VCaP (cell line): Measurements from ENCODE around the gene FAM53B.

Experiments
- H3K27ac ChIP-seq: fragments of 450-650 bp; 2 replicates; pipeline ENCODE4 v1.5.1; 2017
- TF ChIP-seq, protein P1 (sequence below): fragments of 450-650 bp; conservative IDR thresholded peaks from 2 replicates; pipeline ENCODE4 v1.5.1; 2017; ENCODE audit warnings: mild to moderate bottlenecking, moderate library complexity

The FAM53B gene

DNA sequence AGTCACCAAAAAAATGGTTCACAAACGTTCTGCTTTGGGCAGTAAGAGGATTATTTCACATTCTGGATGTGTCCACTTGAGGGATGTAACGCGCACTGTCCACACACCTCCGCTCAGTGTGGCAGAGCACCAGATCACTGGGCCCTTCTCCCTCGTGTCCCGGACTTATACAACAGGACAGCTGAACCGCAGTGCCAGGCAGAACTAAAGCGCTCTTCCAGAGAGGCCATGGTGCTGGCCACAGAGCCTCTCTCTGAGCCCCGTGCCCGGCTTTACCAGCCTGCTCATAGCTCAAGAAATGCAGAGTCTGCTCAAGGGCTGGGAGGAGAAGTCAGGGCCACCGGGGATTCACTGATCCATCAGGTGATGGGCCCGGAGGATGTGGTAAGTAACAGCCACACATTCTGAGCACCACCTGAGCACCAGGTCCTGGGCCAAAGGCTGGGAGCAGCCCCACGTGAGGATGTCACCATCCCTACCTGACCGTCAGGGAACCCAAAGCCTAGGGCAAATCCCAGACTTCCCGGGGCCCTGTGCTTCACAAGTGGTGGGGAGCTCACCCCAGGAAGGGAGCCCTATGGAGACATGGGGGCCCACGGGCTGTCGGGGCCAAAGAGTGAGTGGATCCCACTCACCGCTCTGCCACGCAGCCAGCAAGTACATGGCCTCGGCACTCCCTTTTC, 74.9 kb downstream of the FAM53B start:
- no peak overlapping the region for H3K27ac ChIP-seq

DNA sequence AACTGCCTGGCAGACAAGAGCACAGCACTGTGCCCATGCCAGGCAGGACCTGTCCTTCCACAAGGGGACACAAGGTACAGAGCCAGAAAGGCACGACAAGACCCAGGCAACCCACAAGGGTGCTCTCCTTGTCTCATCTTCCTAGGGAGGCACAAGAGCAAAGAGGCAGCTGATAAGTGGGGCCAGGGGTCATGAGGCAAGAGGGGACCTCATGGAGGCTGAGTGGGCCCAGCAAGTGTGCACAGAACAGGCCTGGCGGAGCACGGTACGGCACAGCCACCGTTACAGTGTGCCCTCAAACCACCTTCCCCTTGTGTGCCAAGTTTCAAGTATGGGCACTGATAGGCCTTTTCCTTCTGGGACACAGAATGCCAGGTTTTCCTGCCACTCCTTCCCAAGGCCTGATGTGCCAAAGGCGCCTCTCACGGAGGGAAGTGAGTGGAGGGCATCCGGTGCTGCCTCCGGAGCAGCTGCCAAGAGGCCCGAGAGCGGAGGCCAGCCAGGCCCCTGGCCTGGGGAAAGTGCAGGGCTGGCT, 75.6 kb downstream of the FAM53B start:
- TF ChIP-seq, protein P1, sequence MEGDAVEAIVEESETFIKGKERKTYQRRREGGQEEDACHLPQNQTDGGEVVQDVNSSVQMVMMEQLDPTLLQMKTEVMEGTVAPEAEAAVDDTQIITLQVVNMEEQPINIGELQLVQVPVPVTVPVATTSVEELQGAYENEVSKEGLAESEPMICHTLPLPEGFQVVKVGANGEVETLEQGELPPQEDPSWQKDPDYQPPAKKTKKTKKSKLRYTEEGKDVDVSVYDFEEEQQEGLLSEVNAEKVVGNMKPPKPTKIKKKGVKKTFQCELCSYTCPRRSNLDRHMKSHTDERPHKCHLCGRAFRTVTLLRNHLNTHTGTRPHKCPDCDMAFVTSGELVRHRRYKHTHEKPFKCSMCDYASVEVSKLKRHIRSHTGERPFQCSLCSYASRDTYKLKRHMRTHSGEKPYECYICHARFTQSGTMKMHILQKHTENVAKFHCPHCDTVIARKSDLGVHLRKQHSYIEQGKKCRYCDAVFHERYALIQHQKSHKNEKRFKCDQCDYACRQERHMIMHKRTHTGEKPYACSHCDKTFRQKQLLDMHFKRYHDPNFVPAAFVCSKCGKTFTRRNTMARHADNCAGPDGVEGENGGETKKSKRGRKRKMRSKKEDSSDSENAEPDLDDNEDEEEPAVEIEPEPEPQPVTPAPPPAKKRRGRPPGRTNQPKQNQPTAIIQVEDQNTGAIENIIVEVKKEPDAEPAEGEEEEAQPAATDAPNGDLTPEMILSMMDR = no peak
- no peak overlapping the region for H3K27ac ChIP-seq

More for the DNA sequence above, 74.9 kb downstream of the FAM53B start:
- TF ChIP-seq, protein P1 = no peak

DNA sequence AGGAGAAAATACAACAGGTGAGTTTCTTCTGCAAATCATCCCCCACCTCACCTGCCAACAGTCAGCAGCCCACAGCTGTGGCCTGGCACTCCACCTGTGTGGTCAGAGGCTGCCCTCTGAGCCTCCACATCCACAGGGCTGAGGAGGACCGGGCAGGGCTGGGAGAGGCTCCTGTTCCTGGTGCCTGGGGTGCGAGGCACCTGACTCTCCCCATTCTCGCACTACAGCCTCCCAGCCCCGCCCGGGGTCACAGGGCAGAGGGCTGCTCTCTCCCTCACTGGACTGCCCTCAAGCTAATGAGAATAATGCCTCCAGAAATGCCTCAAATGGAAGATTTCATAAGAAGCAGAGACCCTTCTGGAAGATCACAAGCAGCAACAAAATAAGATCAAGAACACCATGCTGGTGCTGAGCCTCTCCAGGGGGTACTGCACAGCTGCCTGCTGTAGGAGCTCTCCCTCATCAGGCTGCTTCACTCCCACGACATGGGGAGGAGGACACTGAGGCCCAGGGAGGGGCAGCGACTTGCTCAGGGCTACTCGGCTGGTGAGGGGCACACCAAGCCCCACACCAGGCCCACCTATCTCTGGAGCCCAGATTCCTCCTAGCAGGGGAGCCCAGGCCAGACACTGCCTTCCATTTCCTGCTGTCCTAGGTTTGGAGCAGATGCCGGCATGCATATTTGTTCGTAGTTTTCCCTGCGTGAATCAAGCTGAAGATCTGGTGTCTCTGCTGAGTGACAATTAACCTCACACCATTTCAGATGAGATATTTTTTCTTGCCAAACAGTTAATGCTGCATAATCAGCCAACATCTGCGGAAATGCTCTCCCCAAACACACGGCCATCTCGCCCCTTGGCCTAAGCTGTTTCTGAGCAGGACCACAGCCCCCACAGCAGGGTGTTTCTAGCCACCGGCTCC, 76.5 kb downstream of the FAM53B start:
- H3K27ac ChIP-seq = no peak overlapping the region
- TF ChIP-seq, protein P1 = no peak

DNA sequence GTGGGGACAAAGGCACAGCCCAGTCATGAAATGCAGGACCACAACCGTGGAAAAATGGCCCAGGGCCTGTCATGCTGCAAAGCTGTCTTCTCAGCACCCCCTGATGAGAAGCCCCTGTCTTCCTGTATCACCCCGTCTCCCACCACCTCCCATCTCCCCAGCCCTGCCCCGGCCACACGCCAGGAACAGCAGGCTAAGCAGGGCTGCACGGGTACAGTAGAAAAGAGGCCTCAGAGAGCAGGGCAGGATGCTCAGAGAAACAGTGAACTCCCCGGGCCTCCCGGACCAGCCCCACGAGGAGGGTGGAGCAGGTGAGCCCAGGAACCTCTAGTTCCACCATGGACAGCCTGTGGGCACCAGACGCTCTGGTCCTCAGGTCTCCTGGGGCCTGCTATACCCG, 77.7 kb downstream of the FAM53B start:
- TF ChIP-seq, protein P1 = no peak
- no peak overlapping the region for H3K27ac ChIP-seq

DNA sequence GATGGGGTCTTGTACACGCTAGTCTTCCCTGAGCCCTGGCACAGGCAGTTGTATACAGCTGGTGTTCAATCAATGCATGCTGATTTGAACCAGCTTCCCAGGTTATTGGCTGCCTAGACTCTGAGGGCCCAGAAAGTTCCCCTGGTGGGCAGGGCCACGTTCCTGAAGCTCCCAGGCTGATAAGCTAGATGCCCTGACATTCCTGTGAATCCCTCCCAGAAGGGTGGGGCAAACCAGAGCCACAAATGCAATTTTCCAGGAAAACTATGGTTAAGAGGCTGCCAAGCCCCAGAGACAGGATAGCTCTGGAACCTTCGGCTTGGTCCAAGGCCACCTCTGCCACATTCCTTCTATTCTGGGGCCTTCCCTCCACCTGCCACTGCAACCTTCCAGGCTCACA, 78.2 kb downstream of the FAM53B start:
- TF ChIP-seq, protein P1 = no peak
- no peak overlapping the region for H3K27ac ChIP-seq

DNA sequence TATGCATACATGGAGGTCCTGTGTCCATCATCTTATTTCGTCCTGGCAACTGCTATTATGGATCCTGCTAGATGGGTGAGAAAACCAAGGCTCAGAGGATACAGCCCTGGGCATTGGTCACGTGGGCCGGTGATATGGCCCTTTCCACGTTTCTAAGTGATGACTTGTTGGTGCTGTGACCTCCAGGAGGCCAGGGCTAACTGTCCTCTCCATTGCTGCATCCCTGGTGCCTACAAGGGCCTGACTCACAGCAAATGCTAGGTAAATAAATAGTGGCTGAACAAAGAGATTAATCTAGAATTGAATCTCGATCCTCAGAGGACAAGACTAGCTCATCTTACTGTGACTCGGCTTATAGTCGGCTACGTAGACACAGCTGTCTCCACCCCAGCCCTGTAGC, 78.6 kb downstream of the FAM53B start:
- no peak overlapping the region for H3K27ac ChIP-seq
- TF ChIP-seq, protein P1 = no peak

DNA sequence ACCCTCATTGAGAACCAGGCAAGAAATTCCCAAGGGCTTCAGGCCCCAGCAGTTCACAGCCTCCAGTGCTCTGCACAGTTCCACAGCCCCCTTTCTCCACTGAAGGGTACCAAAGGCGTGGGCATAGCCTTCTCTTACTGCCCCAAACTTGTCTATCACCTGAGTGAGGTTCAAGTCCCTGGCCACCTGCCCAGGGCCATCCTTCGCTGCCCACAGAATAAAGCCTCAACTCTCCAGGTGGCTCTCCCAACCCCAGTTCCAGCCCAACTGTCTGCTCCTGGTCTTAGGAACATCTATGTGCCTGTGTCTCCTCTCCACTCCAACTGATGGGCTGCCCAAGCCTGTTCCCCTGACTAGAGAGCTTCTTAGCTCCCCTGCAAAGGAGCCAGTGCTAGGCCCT, 79.1 kb downstream of the FAM53B start:
- TF ChIP-seq, protein P1 = no peak
- H3K27ac ChIP-seq = no peak overlapping the region
